NB4 (cell line): ENCODE results near the gene HLCS.

Experiments used
- POLR2A ChIP-seq: IDR thresholded peaks from 2 replicates; pipeline ENCODE4 v1.6.1; 2011; ENCODE audit warnings: mild to moderate bottlenecking; ENCODE audit not compliant: insufficient read length; ENCODE audit errors: extremely low read depth
- TF ChIP-seq, protein P1 (sequence below): IDR thresholded peaks from one replicate; pipeline ENCODE4 v1.5.1; 2012; ENCODE audit warnings: low read depth, low read length
- TF ChIP-seq, protein P2 (sequence below): IDR thresholded peaks from 2 replicates; pipeline ENCODE4 v1.6.1; 2011; ENCODE audit warnings: low read depth, low read length

DNA sequence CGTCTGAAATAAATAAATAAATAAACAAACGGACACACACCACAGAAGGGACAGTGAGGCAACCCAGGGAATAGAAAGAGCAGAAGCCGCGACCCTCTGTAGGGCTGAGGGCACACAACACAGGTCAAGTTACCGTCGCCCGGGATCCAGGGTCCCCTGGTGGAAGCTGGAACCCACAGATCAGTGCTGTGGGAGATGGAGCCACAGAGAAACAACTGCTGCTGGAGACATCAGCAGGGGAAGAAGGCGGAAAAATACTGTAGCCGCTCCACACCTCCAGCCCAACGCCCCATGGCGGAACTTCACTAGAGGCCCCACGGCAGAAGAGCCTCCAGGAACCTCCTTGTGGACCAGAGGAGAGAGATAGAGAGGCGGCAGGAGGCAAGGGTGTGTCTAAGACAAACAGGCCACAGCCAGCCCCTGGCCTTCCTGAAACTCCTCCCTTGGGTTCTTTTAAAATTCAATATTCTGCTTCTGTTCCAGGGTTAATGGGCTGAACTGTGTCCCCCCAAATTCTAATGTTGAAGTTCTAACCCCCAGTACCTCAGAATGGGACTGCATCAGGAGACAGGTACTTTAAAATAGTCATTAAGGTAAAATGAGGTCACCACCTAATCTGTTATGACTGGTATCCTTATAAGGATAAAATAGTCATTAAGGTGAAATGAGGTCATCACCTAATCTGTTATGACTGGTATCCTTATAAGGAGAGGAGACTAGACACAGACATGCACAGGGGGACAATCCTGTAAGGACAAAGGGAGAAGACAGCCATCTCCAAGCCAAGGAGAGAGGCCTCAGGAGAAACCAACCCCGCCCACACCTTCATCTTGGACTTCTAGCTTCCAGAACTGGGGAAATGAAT is 7.7 kb upstream of the HLCS start:
- TF ChIP-seq, protein P1, sequence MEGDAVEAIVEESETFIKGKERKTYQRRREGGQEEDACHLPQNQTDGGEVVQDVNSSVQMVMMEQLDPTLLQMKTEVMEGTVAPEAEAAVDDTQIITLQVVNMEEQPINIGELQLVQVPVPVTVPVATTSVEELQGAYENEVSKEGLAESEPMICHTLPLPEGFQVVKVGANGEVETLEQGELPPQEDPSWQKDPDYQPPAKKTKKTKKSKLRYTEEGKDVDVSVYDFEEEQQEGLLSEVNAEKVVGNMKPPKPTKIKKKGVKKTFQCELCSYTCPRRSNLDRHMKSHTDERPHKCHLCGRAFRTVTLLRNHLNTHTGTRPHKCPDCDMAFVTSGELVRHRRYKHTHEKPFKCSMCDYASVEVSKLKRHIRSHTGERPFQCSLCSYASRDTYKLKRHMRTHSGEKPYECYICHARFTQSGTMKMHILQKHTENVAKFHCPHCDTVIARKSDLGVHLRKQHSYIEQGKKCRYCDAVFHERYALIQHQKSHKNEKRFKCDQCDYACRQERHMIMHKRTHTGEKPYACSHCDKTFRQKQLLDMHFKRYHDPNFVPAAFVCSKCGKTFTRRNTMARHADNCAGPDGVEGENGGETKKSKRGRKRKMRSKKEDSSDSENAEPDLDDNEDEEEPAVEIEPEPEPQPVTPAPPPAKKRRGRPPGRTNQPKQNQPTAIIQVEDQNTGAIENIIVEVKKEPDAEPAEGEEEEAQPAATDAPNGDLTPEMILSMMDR = no peak
- no peak for TF ChIP-seq POLR2A
- TF ChIP-seq, protein P2, sequence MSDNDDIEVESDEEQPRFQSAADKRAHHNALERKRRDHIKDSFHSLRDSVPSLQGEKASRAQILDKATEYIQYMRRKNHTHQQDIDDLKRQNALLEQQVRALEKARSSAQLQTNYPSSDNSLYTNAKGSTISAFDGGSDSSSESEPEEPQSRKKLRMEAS = no peak
